Natural killer cell (primary cell): ENCODE data around the gene ENDOV. TPM values are rescaled to one million over a fixed set of nuclear protein-coding genes. Genes with fewer than 3 reads are reported as not detected.

Source experiments
- ATAC-seq, 3 donors: fragments of 150-1000 bp in 2 of 3; fragments of 200-7000 bp in 1 of 3; cut with Tn5 transposase; 1 replicate in 1 of 3; 2 replicates in 2 of 3; pipeline ENCODE4 v1.10.0; 2021; ENCODE audit warnings: mild to moderate bottlenecking in 2 of 3, moderate library complexity in 2 of 3
- DNase-seq, 2 donors: peaks; one replicate each; pipeline versions ENCODE4 v3.0.0 to v3.0.0-alpha.2; 2013 to 2021; ENCODE audit warnings: mixed read lengths in 1 of 2
- H3K27ac ChIP-seq: one replicate; pipeline ENCODE4 v1.5.1; 2013; ENCODE audit warnings: mild to moderate bottlenecking, low read length
- H3K27me3 ChIP-seq: one replicate; pipeline ENCODE4 v1.6.1; 2013; ENCODE audit warnings: low read length; ENCODE audit not compliant: control insufficient read depth, insufficient read depth
- H3K36me3 ChIP-seq: one replicate; pipeline ENCODE4 v1.6.1; 2013; ENCODE audit warnings: low read length; ENCODE audit not compliant: control insufficient read depth, insufficient read depth
- H3K4me1 ChIP-seq: one replicate; pipeline ENCODE4 v1.6.1; 2013; ENCODE audit warnings: low read length; ENCODE audit not compliant: control insufficient read depth, insufficient read depth
- H3K4me3 ChIP-seq: one replicate; pipeline ENCODE4 v1.5.1; 2013; ENCODE audit warnings: low read length
- H3K9me3 ChIP-seq: one replicate; pipeline ENCODE4 v1.6.1; 2013; ENCODE audit warnings: low read length; ENCODE audit not compliant: control insufficient read depth, insufficient read depth
- H3K27ac Mint-ChIP-seq, 2 donors: one replicate each; pipeline ENCODE4 v1.8.0; 2022; ENCODE audit warnings: mild to moderate bottlenecking in 2 of 2, mixed read lengths in 2 of 2, moderate library complexity in 1 of 2
- H3K27me3 Mint-ChIP-seq, 2 donors: one replicate each; pipeline ENCODE4 v1.8.0; 2022; ENCODE audit warnings: low read depth in 2 of 2, mixed read lengths in 2 of 2
- H3K36me3 Mint-ChIP-seq: one replicate; pipeline ENCODE4 v1.8.0; 2022; ENCODE audit warnings: mixed read lengths
- H3K4me1 Mint-ChIP-seq, 2 donors: one replicate each; pipeline ENCODE4 v1.8.0; 2022; ENCODE audit warnings: mixed read lengths in 2 of 2
- H3K4me3 Mint-ChIP-seq: one replicate; pipeline ENCODE4 v1.8.0; 2022; ENCODE audit warnings: mild to moderate bottlenecking, moderate library complexity, mixed read lengths
- H3K9me3 Mint-ChIP-seq, 2 donors: one replicate each; pipeline ENCODE4 v1.8.0; 2022; ENCODE audit warnings: mixed read lengths in 2 of 2
- CTCF ChIP-seq: fragments of 200-600 bp; IDR thresholded peaks from one replicate; pipeline ENCODE4 v1.8.0; 2022; ENCODE audit warnings: antibody characterized with exemption
- WGBS: methylation state at CpG from one replicate; pipeline ENCODE4 v1.1.7; 2013; ENCODE audit warnings: missing lambda C conversion rate; ENCODE audit not compliant: insufficient coverage; 5-methylcytosine and 5-hydroxymethylcytosine counted together
- intact Hi-C: fragments of 100-400 bp; cut with micrococcal nuclease; formaldehyde crosslinking; loops from one replicate; pipeline ENCODE4 v1.14.2; 2022
- total RNA-seq, 4 donors: library from RNA; stranded (reverse); fragments of 120-200 nt in 1 of 4; gene quantifications; one replicate each; pipeline versions ENCODE4 v1.2.3 to v1.2.4, GENCODE V29; 2013 to 2022

Gene ENDOV
- total RNA-seq, 3 donors from 2014 or later (not counting 1 experiment from before 2014, with no cell fraction given): 17.7 to 24.9 (median 18.8) TPM

- Mint-ChIP-seq H3K4me3 (no peak overlapping the region), H3K27me3 (no peaks in the 10 kb centered on the region), H3K36me3 (no peaks in the 10 kb centered on the region), H3K4me1 (no peaks in the 10 kb centered on the region), H3K9me3 (no peaks in the 10 kb centered on the region), H3K27ac (no peak overlapping the region)
- H3K4me3 ChIP-seq: no peak overlapping the region
- no peak overlapping the region for H3K27ac ChIP-seq
- ATAC-seq: no peak
- H3K27me3 ChIP-seq: no peaks in the 10 kb centered on the region
- no peaks in the 10 kb centered on the region for H3K36me3 ChIP-seq
- H3K9me3 ChIP-seq: no peaks in the 10 kb centered on the region
- H3K4me1 ChIP-seq: no peaks in the 10 kb centered on the region
- intact Hi-C loops: no loop called here
- no peak for TF ChIP-seq CTCF
- no peak for DNase-seq
- 93% methylated on average over 4 of the region's 4 CpGs for WGBS
These were observed 27.8 kb downstream of the ENDOV start for GRCh38 chr17:80442764-80443163.

- 59% methylated on average over 11 of the region's 12 CpGs for WGBS
- DNase-seq: no peak
- no peak overlapping the region for H3K4me3 Mint-ChIP-seq
- H3K27me3 ChIP-seq: no peaks in the 10 kb centered on the region
- H3K9me3 ChIP-seq: no peaks in the 10 kb centered on the region
- intact Hi-C loops: no loop called here
- H3K27ac ChIP-seq: no peak overlapping the region
- H3K9me3 Mint-ChIP-seq: no peaks in the 10 kb centered on the region
- no peak for ATAC-seq
- H3K4me1 ChIP-seq: no peaks in the 10 kb centered on the region
- no peaks in the 10 kb centered on the region for H3K36me3 Mint-ChIP-seq
- no peaks in the 10 kb centered on the region for H3K27me3 Mint-ChIP-seq
- H3K4me1 Mint-ChIP-seq: no peaks in the 10 kb centered on the region
- no peak overlapping the region for H3K27ac Mint-ChIP-seq
- H3K4me3 ChIP-seq: no peak overlapping the region
- no peak for TF ChIP-seq CTCF
- H3K36me3 ChIP-seq: no peaks in the 10 kb centered on the region
These were observed 28.5 kb downstream of the ENDOV start for GRCh38 chr17:80443498-80443897.

- H3K36me3 ChIP-seq: no peaks in the 10 kb centered on the region
- no peak overlapping the region for H3K27ac ChIP-seq
- DNase-seq (no peak), ATAC-seq (no peak)
- TF ChIP-seq CTCF: no peak
- H3K4me1 ChIP-seq: no peaks in the 10 kb centered on the region
- no peak overlapping the region for H3K4me3 Mint-ChIP-seq
- H3K9me3 ChIP-seq: no peaks in the 10 kb centered on the region
- 61% methylated on average over 29 of the region's 31 CpGs for WGBS
- intact Hi-C loops: no loop called here
- no peaks in the 10 kb centered on the region for H3K27me3 Mint-ChIP-seq
- H3K4me1 Mint-ChIP-seq: no peaks in the 10 kb centered on the region
- H3K27me3 ChIP-seq: no peaks in the 10 kb centered on the region
- H3K4me3 ChIP-seq: no peak overlapping the region
- no peaks in the 10 kb centered on the region for H3K36me3 Mint-ChIP-seq
- H3K9me3 Mint-ChIP-seq: no peaks in the 10 kb centered on the region
- no peak overlapping the region for H3K27ac Mint-ChIP-seq
These were observed 29.1 kb downstream of the ENDOV start for GRCh38 chr17:80443916-80444643.

GRCh38 chr17:80444644-80444979, 29.6 kb downstream of the ENDOV start:
- WGBS: 68% methylated on average over 3 of the region's 6 CpGs
- TF ChIP-seq CTCF: no peak
- H3K4me1 Mint-ChIP-seq: no peaks in the 10 kb centered on the region
- H3K4me3 ChIP-seq: no peak overlapping the region
- H3K36me3 ChIP-seq: no peaks in the 10 kb centered on the region
- DNase-seq (no peak), ATAC-seq (no peak)
- H3K4me3 Mint-ChIP-seq: no peak overlapping the region
- H3K27me3 Mint-ChIP-seq: no peaks in the 10 kb centered on the region
- no peaks in the 10 kb centered on the region for H3K4me1 ChIP-seq
- H3K9me3 ChIP-seq: no peaks in the 10 kb centered on the region
- no peaks in the 10 kb centered on the region for H3K9me3 Mint-ChIP-seq
- H3K36me3 Mint-ChIP-seq: no peaks in the 10 kb centered on the region
- no peak overlapping the region for H3K27ac ChIP-seq
- intact Hi-C loops: no loop called here
- no peak overlapping the region for H3K27ac Mint-ChIP-seq
- H3K27me3 ChIP-seq: no peaks in the 10 kb centered on the region
